AG09309 (cell line): ENCODE measurements around the gene PDCD2L.

Source experiments
- DNase-seq: peaks from one replicate; pipeline ENCODE4 v3.0.0-alpha.2; 2010; ENCODE audit warnings: low read depth
- H3K4me3 ChIP-seq: 2 replicates; pipeline ENCODE4 v1.5.1; 2011; ENCODE audit warnings: mild to moderate bottlenecking, low read depth, low read length, moderate library complexity; ENCODE audit not compliant: control insufficient read depth
- CTCF ChIP-seq: IDR thresholded peaks from 2 replicates; pipeline ENCODE4 v1.5.1; 2011; ENCODE audit warnings: mild to moderate bottlenecking, low read depth, low read length, inconsistent platforms; ENCODE audit not compliant: insufficient read depth, control insufficient read depth; ENCODE audit errors: missing control alignments

PDCD2L gene

DNA sequence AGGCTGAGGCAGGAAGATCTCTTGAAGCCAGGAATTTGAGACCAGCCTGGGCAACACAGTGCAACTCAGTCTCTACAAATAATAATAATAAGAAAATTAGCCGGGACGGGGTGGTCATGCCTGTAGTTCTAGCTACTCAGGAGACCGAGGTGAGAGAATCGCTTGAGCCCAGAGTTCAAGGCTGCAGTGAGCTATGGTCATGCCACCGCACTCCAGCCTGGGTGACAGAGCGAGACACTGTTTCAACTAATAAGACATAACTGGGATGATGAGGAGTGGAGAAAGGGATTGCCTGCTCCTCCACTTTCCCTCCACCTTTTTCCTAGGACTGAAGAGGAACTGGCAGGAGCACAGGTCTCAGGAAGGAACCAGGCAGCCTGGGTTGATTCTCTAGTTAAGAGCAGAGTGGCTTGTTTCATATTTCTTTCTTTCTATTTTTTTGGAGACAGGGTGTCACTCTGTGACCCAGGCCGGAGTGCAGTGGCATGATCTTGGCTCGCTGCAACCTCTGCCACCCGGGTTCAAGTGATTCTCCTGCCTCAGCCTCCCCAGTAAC lies 43.8 kb upstream of the PDCD2L start:
- no peak for DNase-seq
- H3K4me3 ChIP-seq: no peak overlapping the region
- TF ChIP-seq CTCF: no peak

DNA sequence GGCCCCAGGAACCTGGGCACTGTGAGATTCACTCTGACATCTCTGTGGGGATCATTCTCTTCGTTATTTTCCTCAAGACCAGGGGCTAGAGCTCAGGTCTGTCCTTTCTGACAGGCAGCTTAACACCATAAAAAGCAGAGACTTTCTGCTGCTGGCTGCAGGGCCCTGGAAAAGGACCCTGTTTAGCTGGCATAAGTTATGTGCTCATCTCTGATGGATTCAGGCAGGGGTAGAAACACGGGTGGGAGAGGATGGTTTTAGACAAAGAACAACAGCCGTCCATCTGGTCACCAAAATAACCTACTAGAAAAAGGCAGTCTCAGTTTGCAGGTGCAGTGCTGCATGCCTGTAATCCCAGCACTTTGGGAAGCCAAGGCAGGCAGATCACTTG lies 41.5 kb upstream of the PDCD2L start:
- TF ChIP-seq CTCF: no peak
- DNase-seq: no peak
- no peak overlapping the region for H3K4me3 ChIP-seq

- no peak overlapping the region for H3K4me3 ChIP-seq
- TF ChIP-seq CTCF: no peak
- no peak for DNase-seq
Measured at GRCh38 chr19:34363094-34363493, 41.1 kb upstream of the PDCD2L start.

GRCh38 chr19:34363930-34364329 lies 40.3 kb upstream of the PDCD2L start:
- H3K4me3 ChIP-seq: no peak overlapping the region
- no peak for DNase-seq
- TF ChIP-seq CTCF: no peak

DNA sequence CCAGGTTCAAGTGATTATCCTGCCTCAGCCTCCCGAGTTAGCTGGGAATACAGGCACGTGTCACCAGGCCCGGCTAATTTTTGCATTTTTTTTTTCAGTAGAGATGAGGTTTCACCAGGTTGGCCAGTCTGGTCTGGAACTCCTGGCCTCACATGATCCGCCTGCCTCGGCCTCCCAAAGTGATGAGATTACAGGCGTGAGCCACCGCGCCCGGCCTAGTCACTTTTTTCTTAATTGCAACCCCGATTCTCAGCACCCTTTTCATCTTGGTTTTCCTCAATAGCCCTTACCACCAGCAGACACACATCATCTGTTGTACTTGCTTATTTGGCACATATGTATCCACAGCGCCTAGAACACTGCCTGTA lies 39.8 kb upstream of the PDCD2L start:
- H3K4me3 ChIP-seq: peak overlapping the region; percentile 88
- DNase-seq: no peak
- TF ChIP-seq CTCF: no peak

DNA sequence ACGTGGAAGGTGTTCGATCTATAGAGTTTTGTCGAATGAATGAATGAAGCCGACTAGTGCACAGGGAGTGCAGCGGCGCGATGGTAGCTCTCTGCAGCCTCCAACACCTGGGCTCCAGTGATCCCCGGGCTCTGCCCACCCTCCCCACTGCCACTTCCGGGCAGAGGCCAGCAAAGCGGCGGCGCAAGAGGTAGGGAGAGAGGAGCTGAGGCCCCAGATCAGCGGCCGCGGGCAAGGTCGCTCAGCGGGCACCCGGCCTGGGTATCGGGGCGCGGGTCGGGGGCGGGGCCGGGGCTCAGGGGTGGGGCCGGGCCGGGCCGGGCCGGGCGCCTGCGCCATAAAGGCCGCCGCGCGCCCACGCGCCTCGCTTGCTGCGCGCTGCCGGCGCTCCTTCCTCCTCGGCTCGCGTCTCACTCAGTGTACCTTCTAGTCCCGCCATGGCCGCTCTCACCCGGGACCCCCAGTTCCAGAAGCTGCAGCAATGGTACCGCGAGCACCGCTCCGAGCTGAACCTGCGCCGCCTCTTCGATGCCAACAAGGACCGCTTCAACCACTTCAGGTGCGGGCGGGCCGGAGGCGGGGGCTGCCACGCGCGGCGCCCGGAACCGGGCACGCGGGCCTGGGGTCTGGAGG lies 39.3 kb upstream of the PDCD2L start, which contains the start of gene GPI:
Gene GPI (plus strand): TSS at position 367 of the 633 bp plus-strand sequence. CDS start 71 bp downstream, at position 438.
- peak within 1 kb of the TSS; percentile 88 for H3K4me3 ChIP-seq
- no peak for TF ChIP-seq CTCF
- DNase-seq: no peak
